ENCODE measurements around the gene CYTH1. TPM values are rescaled to one million over a fixed set of nuclear protein-coding genes. Genes with fewer than 3 reads are reported as not detected.

CYTH1 gene
- polyA plus RNA-seq, 1 of the 3 experiments (the other 2 are of a cell fraction) = 23.8 TPM

DNA sequence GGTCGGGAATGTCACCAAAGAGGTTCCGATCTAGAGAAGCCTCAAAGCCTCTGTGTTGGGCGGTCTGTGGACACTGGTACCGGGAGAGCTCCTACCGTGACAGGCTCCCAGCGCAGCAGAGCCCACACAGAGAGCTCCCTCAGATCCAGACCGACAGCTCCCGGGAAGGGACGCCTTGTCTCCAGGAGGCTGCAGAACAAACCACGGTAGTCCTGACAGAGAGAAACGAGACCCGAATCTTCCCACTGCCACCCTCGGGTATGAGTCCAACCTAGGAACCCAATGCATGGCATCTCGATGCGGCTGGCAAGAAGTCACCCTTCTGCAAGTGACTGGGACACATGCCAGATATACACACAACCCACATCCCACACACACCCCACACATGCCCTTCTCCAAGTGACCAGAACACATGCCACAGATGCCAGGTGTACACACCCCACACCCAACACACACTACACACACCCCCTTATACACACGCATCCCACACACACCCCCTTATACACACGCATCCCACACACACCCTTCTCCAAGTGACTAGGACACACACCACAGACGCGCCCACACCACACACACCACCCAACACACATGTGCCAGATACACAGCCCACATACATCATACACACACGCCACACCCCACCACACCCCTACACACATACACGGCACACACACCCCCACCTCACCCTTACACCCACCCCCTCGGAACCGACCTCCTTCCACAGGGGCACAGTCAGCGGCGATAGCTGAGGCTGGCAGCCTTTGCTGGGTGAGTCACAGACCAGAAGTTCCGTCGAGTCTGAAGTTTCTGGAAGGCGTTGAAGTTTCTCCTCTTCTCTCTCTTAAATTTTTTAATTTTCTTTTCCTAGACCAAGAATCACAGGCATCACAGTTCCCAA is 15.9 kb upstream of the CYTH1 start (continued):
- TF ChIP-seq, protein P1, sequence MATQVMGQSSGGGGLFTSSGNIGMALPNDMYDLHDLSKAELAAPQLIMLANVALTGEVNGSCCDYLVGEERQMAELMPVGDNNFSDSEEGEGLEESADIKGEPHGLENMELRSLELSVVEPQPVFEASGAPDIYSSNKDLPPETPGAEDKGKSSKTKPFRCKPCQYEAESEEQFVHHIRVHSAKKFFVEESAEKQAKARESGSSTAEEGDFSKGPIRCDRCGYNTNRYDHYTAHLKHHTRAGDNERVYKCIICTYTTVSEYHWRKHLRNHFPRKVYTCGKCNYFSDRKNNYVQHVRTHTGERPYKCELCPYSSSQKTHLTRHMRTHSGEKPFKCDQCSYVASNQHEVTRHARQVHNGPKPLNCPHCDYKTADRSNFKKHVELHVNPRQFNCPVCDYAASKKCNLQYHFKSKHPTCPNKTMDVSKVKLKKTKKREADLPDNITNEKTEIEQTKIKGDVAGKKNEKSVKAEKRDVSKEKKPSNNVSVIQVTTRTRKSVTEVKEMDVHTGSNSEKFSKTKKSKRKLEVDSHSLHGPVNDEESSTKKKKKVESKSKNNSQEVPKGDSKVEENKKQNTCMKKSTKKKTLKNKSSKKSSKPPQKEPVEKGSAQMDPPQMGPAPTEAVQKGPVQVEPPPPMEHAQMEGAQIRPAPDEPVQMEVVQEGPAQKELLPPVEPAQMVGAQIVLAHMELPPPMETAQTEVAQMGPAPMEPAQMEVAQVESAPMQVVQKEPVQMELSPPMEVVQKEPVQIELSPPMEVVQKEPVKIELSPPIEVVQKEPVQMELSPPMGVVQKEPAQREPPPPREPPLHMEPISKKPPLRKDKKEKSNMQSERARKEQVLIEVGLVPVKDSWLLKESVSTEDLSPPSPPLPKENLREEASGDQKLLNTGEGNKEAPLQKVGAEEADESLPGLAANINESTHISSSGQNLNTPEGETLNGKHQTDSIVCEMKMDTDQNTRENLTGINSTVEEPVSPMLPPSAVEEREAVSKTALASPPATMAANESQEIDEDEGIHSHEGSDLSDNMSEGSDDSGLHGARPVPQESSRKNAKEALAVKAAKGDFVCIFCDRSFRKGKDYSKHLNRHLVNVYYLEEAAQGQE (IDR thresholded peaks at IDR 0.05; ENCODE audit: low read depth, low read length) = no peak
- no peak for TF ChIP-seq YY1 (IDR thresholded peaks at IDR 0.05; ENCODE audit: low read depth)

DNA sequence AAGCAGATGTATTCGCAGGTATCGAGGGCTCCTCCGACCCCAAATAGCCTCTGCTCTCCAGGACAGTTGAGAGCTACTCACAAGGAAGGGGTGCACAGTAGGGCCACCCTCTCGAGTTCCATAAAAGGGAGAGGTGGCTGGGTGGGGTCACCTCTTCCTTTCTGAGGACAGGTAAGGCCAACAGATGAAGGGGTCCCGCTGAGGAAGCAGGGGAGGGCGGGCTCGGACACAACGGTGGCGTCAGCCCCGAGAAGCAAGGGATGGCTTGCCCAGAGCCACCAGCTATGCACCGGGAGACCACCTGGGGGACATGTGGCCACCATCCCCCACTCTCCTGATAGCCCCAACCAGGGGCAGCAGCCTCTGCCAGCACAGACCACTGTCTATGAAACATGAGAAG is 15.1 kb upstream of the CYTH1 start:
- CTCF ChIA-PET = interaction anchor here (1.3 to 2.6 kb wide), 3 partner anchors 32 to 174 kb away, joined by 3 to 24 read pairs (median 4); no protein-coding TSS in a partner anchor

More for the DNA sequence above, 15.1 kb upstream of the CYTH1 start:
- Histone ChIP-seq H3K9ac (no peak overlapping the region), H3K79me2 (ENCODE audit: insufficient read depth) (peaks cover 16% of the 10 kb centered on the region; the same call in 1 of the 2 replicates), H2AFZ (ENCODE audit: low read depth) (no peak overlapping the region), H3K9me3 (no peaks in the 10 kb centered on the region), H3K4me1 (ENCODE audit: control insufficient read depth in 1 of 2, insufficient read depth in 2 of 2, low read depth in 1 of 2, low read length in 1 of 2) (peaks cover 0 to 2% of the 10 kb centered on the region in 2 experiments; a peak in 1 of 4 replicates), H3F3A (replicated peaks; ENCODE audit: insufficient read depth) (peaks cover 7% of the 10 kb centered on the region), H3K27ac (ENCODE audit: low read depth in 2 of 2, low read length in 1 of 2) (no peak overlapping the region), H3K27me3 (ENCODE audit: insufficient read depth) (no peaks in the 10 kb centered on the region), H3K9me2 (no peaks in the 10 kb centered on the region), H3K4me3 (ENCODE audit: low read depth in 2 of 2, low read length in 1 of 2) (no peak overlapping the region), H4K20me1 (ENCODE audit: insufficient read depth) (peaks cover 13% of the 10 kb centered on the region), H3K36me3 (replicated peaks in 1 of 2; ENCODE audit: control insufficient read depth in 1 of 2, insufficient read depth in 2 of 2, low read length in 1 of 2) (peaks cover 55 to 68% of the 10 kb centered on the region in 2 experiments), H3K4me2 (no peak overlapping the region)
- no peak for DNase-seq
- TF ChIP-seq, protein P2, sequence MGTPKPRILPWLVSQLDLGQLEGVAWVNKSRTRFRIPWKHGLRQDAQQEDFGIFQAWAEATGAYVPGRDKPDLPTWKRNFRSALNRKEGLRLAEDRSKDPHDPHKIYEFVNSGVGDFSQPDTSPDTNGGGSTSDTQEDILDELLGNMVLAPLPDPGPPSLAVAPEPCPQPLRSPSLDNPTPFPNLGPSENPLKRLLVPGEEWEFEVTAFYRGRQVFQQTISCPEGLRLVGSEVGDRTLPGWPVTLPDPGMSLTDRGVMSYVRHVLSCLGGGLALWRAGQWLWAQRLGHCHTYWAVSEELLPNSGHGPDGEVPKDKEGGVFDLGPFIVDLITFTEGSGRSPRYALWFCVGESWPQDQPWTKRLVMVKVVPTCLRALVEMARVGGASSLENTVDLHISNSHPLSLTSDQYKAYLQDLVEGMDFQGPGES (IDR thresholded peaks at IDR 0.05; ENCODE audit: low read depth, low read length) = no peak
- TF ChIP-seq TCF12 (IDR thresholded peaks at IDR 0.05) (no peak), ELF1 (IDR thresholded peaks at IDR 0.05) (no peak), EP300 (IDR thresholded peaks at IDR 0.05; ENCODE audit: borderline replicate concordance in 1 of 2, low read depth in 1 of 2, low read length in 1 of 2) (no peak), POLR2AphosphoS5 (IDR thresholded peaks at IDR 0.05; ENCODE audit: low read depth, low read length) (no peak), RXRA (IDR thresholded peaks at IDR 0.05; ENCODE audit: borderline replicate concordance, low read depth) (no peak), EZH2phosphoT487 (IDR thresholded peaks at IDR 0.05; ENCODE audit: borderline replicate concordance, low read depth) (no peak), RFX5 (IDR thresholded peaks at IDR 0.05; ENCODE audit: low read length) (no peak), TAF1 (IDR thresholded peaks at IDR 0.05; ENCODE audit: borderline replicate concordance, low read depth, low read length) (no peak), FOXJ3 (CRISPR knock-in tag; IDR thresholded peaks at IDR 0.05) (no peak)
- TF ChIP-seq, protein P3, sequence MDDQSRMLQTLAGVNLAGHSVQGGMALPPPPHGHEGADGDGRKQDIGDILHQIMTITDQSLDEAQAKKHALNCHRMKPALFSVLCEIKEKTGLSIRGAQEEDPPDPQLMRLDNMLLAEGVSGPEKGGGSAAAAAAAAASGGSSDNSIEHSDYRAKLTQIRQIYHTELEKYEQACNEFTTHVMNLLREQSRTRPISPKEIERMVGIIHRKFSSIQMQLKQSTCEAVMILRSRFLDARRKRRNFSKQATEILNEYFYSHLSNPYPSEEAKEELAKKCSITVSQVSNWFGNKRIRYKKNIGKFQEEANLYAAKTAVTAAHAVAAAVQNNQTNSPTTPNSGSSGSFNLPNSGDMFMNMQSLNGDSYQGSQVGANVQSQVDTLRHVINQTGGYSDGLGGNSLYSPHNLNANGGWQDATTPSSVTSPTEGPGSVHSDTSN (IDR thresholded peaks at IDR 0.05) = no peak
- TF ChIP-seq, protein P4, sequence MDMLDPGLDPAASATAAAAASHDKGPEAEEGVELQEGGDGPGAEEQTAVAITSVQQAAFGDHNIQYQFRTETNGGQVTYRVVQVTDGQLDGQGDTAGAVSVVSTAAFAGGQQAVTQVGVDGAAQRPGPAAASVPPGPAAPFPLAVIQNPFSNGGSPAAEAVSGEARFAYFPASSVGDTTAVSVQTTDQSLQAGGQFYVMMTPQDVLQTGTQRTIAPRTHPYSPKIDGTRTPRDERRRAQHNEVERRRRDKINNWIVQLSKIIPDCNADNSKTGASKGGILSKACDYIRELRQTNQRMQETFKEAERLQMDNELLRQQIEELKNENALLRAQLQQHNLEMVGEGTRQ (IDR thresholded peaks at IDR 0.05; ENCODE audit: borderline replicate concordance, low read depth, low read length) = no peak
- POLR2A ChIA-PET = no interaction called here
- 92% methylated on average over 11 of the region's 11 CpGs for WGBS (ENCODE audit: low lambda C conversion rate)
